GM21576 (cell line): ENCODE results near the gene KRTAP10-8.
"Not testable (repeated sequence)": the region's sequence is repeated elsewhere in the genome, so short reads cannot be mapped to it uniquely, and the experiment has no call there.

Source experiments
- ATAC-seq: cut with Tn5 transposase; IDR thresholded peaks from one replicate; pipeline ENCODE4 v1.9.1; 2021; ENCODE audit warnings: mild to moderate bottlenecking, moderate library complexity; ENCODE audit not compliant: unreplicated experiment

The KRTAP10-8 gene

DNA sequence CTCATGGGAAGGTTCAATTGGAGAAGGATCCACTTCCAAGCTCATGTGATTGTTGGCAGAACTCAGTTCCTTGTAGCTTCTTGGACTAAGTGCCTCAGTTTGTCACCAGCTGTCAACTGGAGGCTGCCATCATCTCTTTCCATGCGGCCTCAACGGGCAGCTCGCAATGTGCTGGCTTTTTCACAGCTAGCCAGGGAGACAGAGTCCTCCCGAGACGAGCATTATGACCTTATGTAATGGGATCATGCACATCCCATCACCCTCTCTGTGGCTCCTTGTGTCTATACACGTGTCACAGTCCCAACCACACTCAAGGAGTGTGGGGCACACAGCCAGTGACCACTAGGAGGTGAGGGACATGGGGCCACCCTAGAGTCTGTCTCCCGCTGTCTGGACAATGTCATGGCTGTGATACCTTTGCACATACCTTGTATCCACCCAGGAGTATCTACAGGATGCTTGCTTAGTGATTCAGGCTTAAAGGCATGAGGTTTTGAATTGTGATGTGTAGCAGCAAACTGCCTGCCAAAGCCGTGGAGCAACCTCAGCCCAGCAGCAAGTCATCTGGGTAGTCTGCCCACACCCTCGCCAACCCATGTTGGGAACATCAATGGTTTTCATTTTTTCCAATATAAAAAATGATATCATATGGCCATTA, 15.7 kb upstream of the KRTAP10-8 start:
- no peak for ATAC-seq

GRCh38 chr21:44598061-44598460, 13.8 kb upstream of the KRTAP10-8 start:
- no peak for ATAC-seq

- ATAC-seq = no peak
These were observed 12.4 kb upstream of the KRTAP10-8 start for GRCh38 chr21:44599264-44600029.

DNA sequence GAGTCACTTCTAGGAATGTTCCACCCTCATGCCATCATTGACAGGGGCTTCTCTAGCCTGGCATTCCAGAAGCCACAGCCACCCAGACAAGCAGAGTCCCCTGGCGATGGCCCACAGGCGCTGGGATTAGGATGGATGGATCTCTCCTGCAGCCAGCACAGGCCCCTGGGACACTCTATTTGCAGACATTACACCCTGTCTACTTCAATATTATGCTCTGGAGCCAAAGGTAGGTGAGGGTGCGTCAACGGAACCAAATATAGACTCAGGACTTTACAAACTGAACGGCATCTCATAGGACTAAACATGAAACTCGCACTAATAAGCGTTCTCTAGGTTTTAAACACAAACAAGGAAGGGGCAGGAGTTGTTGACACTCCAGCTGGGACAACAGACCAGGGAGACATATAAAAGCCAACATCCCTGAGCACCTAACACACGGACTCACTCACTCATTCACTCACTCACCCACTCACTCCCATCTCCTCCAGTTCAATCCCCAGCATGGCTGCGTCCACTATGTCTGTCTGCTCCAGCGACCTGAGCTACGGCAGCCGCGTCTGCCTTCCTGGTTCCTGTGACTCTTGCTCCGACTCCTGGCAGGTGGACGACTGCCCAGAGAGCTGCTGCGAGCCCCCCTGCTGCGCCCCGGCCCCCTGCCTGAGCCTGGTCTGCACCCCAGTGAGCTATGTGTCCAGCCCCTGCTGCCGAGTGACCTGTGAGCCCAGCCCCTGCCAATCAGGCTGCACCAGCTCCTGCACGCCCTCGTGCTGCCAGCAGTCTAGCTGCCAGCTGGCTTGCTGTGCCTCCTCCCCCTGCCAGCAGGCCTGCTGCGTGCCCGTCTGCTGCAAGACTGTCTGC, 11.5 kb upstream of the KRTAP10-8 start, which contains the start of gene KRTAP10-7:
Gene KRTAP10-7 (plus strand): TSS at position 480 of the 861 bp plus-strand sequence. CDS start 25 bp downstream, at position 505.
- not testable (repeated sequence) for ATAC-seq

- ATAC-seq = not testable (repeated sequence)
These were observed 10.8 kb upstream of the KRTAP10-8 start for GRCh38 chr21:44601091-44601490.

- ATAC-seq = no peak
These were observed 10.1 kb upstream of the KRTAP10-8 start for GRCh38 chr21:44601596-44602462.

GRCh38 chr21:44602463-44602850, 9.4 kb upstream of the KRTAP10-8 start:
- no peak for ATAC-seq

DNA sequence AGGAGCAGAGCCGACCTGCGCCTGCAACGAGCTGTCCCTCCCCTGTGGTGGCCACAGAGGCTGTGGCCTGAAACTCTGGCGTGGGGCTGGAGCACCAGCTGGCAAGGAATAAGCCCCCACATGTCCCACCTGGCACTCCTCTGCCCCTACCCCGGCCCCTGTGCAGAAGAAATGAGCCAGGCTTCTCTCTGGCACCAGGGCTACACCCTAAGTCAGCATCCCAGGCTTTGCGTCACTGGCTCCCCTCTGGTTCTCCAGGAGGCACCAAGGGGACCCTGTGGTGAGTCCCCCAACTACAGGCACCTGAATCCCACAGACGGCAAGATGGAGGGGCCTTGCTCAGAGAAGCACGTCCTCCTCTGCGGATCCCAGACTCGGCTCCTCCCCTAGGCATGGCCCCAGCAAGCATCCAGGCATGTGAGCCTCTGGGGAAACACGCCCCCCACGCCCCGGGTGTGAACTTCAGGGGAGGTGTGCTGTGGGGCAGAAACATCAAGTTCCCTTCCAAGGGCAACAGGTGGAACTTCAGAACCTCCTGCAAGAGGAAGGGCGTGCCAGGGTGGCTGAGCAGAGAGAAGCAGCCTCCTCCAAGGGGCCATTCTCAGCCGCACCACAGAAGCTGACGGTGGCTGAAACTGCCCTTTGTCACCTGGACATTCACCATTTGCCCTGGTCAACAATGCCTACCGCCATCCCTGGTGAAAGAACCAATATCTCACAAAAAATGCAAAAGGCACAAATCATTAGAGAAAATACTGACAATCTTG, 8.6 kb upstream of the KRTAP10-8 start:
- ATAC-seq = no peak

DNA sequence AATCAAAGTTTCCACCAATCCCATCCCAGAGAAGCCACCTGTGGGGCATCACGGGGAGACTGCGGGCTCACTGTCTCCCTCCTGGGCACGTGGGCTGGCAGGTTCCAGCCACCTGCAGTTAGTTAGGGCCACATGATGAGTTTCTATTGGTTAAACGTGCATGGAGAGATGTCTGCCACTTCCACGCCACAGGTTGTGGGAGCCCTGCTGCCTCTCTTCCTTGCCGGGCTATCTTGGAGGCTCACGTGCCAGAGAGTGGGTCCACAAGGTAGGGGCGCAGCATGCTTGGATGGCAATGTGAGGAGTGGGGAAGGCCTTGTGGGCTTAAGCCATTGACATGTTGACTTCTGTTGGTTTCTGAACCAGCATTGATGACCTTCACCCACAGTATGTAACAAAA, 8.0 kb upstream of the KRTAP10-8 start:
- ATAC-seq = no peak

DNA sequence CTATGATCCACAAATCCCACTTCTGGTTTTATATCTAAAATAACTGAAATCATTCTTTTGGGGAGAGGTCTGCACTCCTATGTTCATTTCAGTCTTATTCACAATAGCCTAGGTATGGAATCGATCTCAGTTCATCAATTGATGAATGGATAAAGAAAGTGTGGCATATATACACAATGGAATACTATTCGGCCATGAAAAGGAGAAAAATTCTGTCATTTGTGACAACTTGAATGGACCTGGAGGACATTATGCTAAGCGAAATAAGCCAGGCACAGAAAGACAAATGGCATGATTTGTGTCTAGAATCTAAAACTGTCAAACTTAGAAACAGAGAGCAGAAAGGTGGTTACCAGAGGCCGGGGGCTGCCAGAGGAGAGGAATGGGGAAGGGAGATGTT, 5.4 kb upstream of the KRTAP10-8 start:
- ATAC-seq = no peak

DNA sequence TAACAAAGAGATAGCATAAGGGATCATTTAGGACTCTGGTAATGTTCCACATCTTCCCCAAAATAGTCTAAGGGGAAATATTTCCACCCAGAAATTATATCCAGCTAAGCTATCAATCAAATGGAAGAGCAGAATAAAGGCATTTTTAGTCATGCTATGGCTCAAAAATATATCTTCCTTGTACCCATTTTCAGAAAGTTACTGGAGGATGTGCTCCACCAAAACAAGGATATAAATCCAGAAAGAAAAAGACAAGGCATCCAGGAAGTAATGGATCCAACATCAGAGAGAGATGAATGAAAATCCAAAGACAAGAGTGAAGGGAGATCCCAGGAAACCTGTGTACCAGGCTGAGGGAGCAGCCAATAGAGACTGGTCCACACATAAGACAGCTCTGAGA, 2.7 kb upstream of the KRTAP10-8 start:
- ATAC-seq = no peak

DNA sequence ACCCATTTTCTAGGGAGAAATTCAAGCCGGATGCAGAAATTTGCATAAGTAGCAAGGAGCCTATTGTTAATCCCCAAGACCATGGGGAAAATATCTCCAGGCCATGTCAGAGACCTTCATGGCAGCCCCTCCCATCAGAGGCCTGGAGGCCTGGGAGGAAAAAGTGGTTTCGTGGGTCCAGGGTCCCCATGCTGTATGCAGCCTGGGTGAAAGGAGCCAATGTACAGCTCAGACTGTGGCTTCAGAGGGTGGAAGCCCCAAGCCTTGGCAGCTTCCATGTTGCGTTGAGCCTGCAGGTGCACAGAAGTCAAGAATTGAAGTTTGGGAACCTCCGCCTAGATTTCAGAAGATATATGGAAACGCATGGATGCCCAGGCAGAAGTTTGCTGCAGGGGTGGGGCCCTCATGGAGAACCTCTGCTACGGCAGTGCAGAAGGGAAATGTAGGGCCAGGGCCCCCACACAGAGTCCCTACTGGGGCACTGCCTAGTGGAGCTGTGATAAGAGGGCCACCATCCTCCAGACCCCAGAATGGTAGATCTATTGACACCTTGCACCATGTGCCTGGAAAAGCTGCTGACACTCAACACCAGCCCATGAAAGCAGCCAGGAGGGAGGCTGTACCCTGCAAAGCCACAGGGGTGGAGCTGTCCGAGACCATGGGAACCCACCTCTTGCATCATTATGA, 1.6 kb upstream of the KRTAP10-8 start:
- not testable (repeated sequence) for ATAC-seq

DNA sequence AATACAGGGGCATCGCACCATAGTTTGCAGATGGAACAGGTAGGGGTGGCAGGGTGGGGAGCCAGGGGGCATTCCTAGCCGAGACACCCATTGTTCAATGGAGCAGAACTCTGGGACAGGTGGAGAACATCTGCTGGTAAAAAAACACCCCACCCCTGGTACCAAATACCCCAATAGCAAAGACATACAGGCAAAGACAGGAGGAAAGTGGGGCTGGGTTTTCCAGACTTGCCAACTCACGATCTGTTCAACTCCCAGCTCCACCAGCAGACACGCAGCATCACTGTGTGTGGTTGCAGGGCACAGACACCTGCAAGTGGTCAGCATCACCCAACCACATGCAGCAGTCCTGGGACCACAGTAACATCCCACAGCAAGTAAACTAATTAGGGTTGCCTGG, 328 bp upstream of the KRTAP10-8 start:
- no peak for ATAC-seq

GRCh38 chr21:44612669-44613229, 870 bp downstream of the KRTAP10-8 start:
- ATAC-seq = no peak

DNA sequence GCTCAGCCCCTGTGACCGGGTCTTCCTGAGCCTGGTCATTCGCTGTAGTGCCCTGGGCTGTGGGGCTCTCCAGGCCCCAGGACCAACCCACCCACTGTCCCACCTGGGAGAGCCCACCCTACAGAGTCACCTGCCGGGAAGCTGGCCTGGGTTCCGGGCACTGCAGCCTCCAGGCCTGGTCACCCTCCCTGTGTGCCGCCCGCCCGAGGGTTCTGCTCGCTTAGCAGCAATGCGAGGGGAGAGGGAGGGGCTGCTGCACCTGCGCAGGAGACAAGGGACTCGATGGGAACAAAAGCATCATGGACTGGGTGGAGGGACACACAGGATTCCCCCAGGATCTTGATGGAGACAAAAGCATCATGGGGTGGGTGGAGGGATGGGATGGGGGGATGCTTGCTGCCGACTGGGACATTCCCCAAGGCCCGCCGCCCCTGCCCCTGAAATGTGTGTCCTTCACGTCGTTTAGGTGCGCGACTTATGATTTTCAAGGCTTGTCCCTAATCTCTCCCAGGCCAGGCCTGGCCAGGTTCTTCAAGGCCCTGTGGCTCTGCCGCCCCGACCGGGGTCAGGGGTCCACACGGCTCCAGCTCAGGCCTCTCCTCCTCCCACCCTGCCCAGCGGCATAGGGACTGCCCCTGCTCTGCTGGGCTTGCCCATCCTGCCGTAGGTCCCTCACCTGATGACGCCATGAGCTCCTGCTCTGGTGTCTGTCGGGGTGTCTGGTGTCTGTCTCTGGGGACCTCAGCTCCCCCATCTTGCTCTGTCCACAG, 1.7 kb downstream of the KRTAP10-8 start:
- no peak for ATAC-seq

GRCh38 chr21:44614161-44614631, 2.3 kb downstream of the KRTAP10-8 start:
- no peak for ATAC-seq

GRCh38 chr21:44614961-44615391, 3.1 kb downstream of the KRTAP10-8 start:
- no peak for ATAC-seq

GRCh38 chr21:44615466-44615865, 3.6 kb downstream of the KRTAP10-8 start:
- ATAC-seq = no peak
